ENCODE measurements around the gene FARS2.
"Not testable (repeated sequence)": the region's sequence is repeated elsewhere in the genome, so short reads cannot be mapped to it uniquely, and the experiment has no call there.

FARS2 gene

DNA sequence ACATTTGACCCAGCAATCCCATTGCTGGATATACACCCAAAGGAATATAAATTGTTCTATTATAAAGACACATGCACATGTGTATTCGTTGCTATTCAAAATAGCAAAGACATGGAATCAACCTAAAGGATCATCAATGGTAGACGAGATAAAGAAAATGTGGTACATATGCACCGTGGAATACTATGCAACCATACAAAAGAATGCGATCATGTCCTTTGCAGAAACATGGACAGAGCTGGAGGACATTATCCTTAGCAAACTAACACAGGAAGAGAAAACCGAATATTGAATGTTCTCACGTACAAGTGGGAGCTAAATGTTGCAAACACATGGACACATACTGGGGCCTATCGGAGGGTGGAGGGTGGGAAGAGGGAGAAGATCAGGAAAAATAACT, 405.4 kb downstream of the FARS2 start:
- no peak for DNase-seq (ENCODE audit: low read depth)

- DNase-seq (ENCODE audit: low read depth) = no peak
Observed at GRCh38 chr6:5667737-5668136, 406.4 kb downstream of the FARS2 start.

GRCh38 chr6:5670381-5670780, 409.1 kb downstream of the FARS2 start:
- DNase-seq (ENCODE audit: low read depth) = no peak

GRCh38 chr6:5670811-5671561, 409.7 kb downstream of the FARS2 start:
- no peak for DNase-seq (ENCODE audit: low read depth)

DNA sequence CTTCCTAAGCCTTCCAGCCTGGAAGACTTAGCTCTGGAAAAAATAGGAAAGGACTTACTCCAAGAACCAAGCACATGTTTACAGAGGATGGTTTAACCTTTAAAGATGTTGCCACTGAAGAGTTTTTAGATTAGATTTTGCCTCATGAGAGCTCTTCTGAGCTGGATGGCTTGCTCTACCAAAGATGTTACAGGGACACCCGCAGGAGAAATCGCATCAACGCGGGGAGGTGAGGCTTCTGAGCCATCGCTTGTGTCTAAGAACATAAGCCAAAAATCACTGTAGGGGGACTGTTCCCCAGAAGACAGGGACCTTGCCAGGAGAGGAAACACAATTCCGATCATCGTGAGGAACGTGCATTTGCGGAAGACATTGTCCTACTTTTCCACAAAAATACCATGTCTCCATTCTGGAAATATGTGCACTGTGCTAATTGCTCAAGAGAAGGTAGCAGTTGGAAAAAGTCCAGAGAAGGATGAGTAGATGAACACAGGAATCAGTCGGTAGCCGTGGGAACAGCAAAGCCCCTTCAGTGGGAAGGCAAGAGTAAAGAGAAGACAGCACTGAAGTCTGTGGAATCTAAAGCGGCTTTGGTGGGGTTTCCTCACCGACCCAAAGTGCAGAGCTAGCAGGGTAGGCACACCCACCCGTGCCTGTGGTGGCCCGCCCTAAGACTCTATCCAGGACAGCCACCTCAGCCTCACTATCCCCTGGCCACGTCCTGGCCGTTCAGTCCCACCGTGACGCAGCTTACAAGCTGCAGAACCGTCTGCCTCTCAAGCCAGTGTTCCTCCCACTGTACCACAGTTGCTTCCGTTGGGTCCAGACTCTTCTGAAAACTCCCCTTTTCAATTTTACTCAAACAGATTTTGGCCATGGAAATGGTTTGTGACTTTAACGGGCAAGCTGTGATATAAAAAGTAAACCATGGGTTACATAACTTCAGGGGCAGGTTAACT, 410.6 kb downstream of the FARS2 start:
- DNase-seq (ENCODE audit: low read depth) = no peak

GRCh38 chr6:5672581-5673011, 411.3 kb downstream of the FARS2 start:
- DNase-seq (ENCODE audit: low read depth) = no peak

GRCh38 chr6:5673019-5673790, 411.9 kb downstream of the FARS2 start:
- DNase-seq (ENCODE audit: low read depth) = no peak

DNA sequence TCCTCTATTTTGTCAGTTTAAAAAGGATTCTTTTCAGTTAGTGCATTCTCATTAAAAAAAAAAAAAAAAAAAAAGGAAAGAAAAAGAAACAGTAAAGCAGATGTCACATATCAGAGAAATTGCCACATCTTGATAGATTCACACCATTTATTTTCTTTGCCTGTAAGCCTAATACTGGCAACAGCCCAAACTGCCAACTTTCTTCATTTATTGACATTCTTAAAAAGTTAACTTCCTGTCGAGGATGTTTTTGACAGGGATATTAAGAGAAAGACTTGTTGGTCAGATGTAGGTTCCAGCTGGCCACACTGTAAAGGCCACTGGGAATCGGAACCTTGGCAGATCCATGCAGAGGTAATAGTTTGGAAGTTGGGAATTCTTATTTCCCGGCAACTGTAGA, 412.8 kb downstream of the FARS2 start:
- DNase-seq (ENCODE audit: low read depth) = no peak

- no peak for DNase-seq (ENCODE audit: low read depth)
Observed at GRCh38 chr6:5674721-5675120, 413.4 kb downstream of the FARS2 start.

DNA sequence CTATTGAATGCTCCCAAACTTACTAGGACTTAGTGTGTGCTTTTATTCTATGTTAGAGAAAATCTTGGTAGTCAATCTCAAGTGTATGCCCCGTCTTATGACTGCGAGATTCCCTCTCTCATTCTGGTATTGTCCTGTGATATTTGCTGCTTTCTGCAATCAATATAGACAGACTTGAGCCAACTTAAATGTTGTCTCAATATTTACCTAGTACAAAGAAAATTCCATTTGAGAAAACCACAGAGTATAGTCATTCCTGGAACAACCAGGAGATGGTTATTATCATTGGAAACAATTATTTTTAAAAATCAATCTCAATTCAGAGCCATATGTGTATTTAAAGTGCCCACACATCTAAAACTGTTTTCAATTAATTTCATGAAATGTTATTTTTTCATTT, 415.4 kb downstream of the FARS2 start:
- DNase-seq (ENCODE audit: low read depth) = no peak

DNA sequence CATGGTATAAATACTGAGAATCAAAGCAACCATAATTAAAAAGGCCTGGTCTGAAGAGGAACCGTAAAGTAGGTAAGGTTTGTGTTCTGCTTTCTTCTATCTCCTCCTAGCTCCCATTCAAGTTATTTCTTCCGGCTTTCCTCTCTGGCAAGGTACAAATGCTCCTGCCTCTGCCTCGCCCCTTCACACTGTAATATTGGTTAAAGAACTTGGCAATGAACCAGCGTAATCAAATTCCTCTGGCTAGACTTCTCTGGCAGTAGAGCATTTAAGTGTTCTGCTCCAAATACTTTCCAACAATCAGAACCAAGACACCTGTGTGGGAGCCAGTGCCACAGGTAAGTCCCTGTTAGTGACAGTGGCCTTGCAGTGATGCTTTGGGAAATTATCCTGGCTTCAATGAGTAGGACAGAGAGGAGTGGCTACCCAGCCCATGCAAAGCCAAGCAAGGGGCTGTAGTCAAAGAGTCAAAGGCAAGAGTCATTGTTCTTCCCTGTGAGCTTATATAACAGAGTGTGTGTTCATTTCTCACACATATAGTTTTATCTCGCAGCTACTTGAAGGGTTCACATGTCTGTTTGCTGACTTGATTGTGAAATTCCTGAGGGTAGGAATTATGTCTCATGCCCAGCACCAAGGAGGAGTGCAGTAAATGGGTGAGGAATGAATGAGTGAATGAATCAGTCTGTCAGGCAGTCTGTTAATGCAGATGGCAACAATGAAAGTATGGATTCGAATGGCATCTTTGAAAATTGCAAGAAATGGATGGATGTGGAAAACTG, 416.1 kb downstream of the FARS2 start:
- DNase-seq (ENCODE audit: low read depth) = no peak

GRCh38 chr6:5679270-5679669, 418.0 kb downstream of the FARS2 start:
- no peak for DNase-seq (ENCODE audit: low read depth)

GRCh38 chr6:5679691-5680090, 418.4 kb downstream of the FARS2 start:
- no peak for DNase-seq (ENCODE audit: low read depth)

GRCh38 chr6:5680095-5680494, 418.8 kb downstream of the FARS2 start:
- no peak for DNase-seq (ENCODE audit: low read depth)

- DNase-seq (ENCODE audit: low read depth) = no peak
Observed at GRCh38 chr6:5681480-5681879, 420.2 kb downstream of the FARS2 start.

DNA sequence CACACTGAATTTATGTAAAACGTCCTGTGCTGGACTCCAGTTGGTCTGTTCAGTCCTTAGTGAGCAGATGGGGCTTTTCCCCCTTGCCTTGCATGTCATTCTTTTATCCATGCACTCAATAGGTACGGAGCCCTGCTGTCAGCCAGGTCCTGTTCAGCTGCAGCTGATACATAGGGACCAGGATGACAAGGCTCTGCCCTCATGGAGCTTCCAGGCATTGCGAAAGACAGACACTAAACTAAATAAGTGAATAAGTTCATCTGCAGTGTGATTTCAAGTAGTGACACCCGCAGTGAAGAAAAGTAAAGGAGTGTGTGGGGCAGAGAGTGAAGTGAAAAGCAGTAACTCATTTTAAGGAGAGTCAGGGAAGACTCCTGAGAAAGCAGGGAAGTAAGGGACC, 421.2 kb downstream of the FARS2 start:
- no peak for DNase-seq (ENCODE audit: low read depth)

DNA sequence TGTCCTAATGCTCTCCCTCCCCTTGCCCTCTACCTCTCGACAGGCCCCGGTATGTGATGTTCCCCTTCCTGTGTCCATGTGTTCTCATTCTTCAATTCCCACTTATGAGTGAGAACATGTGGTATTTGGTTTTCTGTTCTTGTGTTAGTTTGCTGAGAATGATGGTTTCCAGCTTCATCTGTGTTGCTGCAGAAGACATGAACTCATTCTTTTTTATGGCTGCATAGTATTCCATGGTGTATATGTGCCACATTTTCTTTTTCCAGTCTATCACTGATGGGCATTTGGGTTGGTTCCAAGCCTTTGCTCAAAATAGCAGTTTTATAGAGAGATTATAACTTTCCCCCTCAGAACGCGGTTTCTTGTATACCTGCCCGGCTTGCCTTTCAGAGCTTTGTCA, 422.4 kb downstream of the FARS2 start:
- DNase-seq (ENCODE audit: low read depth) = not testable (repeated sequence)

DNA sequence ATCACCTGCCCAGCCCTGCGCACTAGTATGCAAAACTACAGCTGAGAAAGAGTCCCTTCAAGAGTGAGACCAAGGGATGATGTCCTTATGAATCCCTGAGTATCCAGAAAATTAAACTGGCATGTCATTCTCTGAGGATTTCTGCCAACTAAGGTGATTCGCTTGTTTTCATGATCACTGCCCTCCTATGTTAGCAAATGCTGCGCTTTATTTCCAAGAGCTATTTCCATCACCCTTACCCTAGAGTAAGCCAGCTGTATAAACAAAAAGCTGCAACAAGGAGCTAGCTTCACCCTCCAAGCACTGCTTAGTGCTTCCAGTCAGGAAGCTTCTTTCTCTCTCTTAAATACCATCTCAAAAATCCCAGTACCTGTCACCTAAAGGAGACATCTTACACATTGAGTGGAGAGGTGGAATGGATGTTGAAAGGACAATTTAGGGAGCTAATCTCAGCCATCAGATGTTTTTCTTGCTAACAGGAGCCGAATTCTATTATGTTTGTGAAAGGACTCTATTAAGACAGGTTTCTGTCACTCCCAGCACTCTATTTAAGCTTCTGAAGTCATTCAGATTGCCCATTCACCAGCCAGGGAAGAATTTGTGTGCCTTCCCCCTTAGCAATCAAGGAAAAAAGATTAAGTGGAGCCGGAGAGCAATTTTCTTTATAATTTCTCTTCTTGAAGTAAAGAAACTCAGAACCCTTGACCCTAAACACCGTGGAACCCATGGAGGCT, 423.2 kb downstream of the FARS2 start:
- DNase-seq (ENCODE audit: low read depth) = no peak

- DNase-seq (ENCODE audit: low read depth) = no peak
Observed at GRCh38 chr6:5693225-5694145, 432.2 kb downstream of the FARS2 start.
